SK-N-SH treated with all-trans-retinoic acid at 6 μM for 48 hours (cell line): Measurements from ENCODE around the gene CFAP57.

ENCODE experiments used
- ARNTL ChIP-seq: fragments of 450-650 bp; formaldehyde crosslinking; IDR thresholded peaks from 2 replicates; pipeline ENCODE4 v1.5.0; 2020; ENCODE audit warnings: low read depth, mild to moderate bottlenecking, moderate library complexity, borderline replicate concordance
- CREB5 ChIP-seq: fragments of 250-450 bp; sonication (Bioruptor Pico); IDR thresholded peaks from 2 replicates; pipeline ENCODE4 v1.5.1; 2020; ENCODE audit warnings: low read depth, mild to moderate bottlenecking, moderate library complexity
- ISL1 ChIP-seq: fragments of 250-450 bp; sonication (Bioruptor Pico); IDR thresholded peaks from 2 replicates; pipeline ENCODE4 v2.1.2; 2022; ENCODE audit warnings: mild to moderate bottlenecking, moderate library complexity
- PATZ1 ChIP-seq: fragments of 250-450 bp; sonication (Bioruptor Pico); IDR thresholded peaks from 2 replicates; pipeline ENCODE4 v1.8.0; 2020; ENCODE audit warnings: mild to moderate bottlenecking, moderate library complexity, borderline replicate concordance
- POU6F1 ChIP-seq: fragments of 250-450 bp; sonication (Bioruptor Pico); IDR thresholded peaks from 2 replicates; pipeline ENCODE4 v1.8.0; 2021; ENCODE audit warnings: low read depth, mild to moderate bottlenecking, moderate library complexity, borderline replicate concordance
- RARB ChIP-seq: fragments of 250-450 bp; sonication (Bioruptor Pico); IDR thresholded peaks from 2 replicates; pipeline ENCODE4 v1.8.0; 2021; ENCODE audit warnings: mild to moderate bottlenecking, moderate library complexity
- SNAI2 ChIP-seq: fragments of 250-450 bp; sonication (Bioruptor Pico); IDR thresholded peaks from 2 replicates; pipeline ENCODE4 v1.5.0; 2020; ENCODE audit warnings: mild to moderate bottlenecking, moderate library complexity
- ZNF565 ChIP-seq: fragments of 450-650 bp; formaldehyde crosslinking; conservative IDR thresholded peaks from 2 replicates; pipeline ENCODE4 v1.5.0; 2020; ENCODE audit warnings: low read depth, mild to moderate bottlenecking, moderate library complexity

GRCh38 chr1:43237121-43237520 lies 65.0 kb downstream of the CFAP57 start:
- TF ChIP-seq ISL1 (CRISPR knock-in tag) = no peak
- TF ChIP-seq RARB (CRISPR knock-in tag) = no peak
- no peak for TF ChIP-seq SNAI2 (CRISPR knock-in tag)
- TF ChIP-seq CREB5 (CRISPR knock-in tag) = no peak
- TF ChIP-seq ZNF565 (CRISPR knock-in tag) = no peak
- no peak for TF ChIP-seq POU6F1 (CRISPR knock-in tag)
- TF ChIP-seq PATZ1 = no peak
- no peak for TF ChIP-seq ARNTL (CRISPR knock-in tag)
